DMS153 (cell line): Measurements from ENCODE around the gene TMCC1.
"Not testable (repeated sequence)": the region's sequence is repeated elsewhere in the genome, so short reads cannot be mapped to it uniquely, and the experiment has no call there.

Experiments
- DNase-seq: peaks from one replicate; lab custom pipeline; 2025; lab: John Stamatoyannopoulos, UW

Gene TMCC1

DNA sequence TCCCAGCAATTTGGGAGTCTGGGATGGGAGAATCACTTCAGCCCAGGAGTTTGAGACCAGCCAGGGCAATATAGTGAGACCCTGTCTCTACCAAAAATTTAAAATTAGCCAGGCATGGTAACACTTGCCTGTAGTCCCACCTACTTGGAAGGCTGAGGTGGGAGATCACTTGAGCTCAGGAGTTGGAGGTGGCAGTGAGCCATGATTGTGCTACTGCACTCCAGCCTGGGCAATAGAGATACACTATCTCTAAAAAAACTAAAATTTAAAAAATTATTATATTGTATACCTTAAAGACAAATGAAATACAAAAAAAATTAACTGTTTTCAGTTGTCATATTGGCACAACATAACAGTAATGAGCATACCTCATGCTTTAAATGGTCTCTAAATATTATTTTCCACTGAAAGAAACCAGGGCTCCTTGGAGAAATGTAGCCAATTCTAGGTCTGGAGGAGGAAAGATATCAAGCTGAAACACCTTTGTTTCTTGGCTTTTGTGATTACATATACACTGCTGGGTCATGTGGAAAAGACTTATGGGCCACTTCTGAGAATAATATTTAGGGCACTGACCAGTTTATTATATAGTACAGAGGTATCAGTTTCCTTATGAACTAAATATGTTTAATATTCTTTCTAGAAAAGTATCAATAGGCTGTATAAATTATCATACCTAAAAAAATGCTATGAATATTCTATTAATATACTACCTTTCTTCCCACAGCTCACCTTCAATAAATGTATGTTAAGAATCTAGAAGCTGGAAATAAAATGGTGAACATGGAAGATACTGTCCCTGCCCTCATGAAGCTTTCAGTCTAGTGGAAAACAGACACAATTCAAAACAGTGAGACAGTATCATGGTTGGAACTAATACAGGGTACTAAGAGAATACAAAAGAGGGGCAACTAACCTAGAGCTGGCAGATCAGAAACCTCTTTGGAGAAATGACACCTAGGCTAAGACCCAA, 119.5 kb downstream of the TMCC1 start:
- no peak for DNase-seq

DNA sequence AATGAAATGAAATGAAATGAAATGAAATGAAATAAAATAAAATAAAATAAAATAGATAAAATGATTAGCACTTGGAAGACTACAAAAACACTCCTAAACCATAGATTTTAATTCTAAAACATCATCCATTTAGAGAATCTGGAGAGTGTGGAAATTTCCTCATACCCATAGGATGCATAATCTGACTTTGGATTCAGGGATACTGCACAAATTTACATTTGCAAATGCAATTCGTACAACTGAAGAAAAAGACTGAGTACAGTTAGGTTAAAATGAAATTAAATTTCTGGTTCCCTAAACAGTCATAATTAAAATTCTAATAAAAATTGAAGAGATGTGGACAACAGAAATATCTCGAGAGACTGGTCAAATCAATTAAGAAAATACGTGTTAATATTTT, 122.9 kb downstream of the TMCC1 start:
- DNase-seq = no peak

DNA sequence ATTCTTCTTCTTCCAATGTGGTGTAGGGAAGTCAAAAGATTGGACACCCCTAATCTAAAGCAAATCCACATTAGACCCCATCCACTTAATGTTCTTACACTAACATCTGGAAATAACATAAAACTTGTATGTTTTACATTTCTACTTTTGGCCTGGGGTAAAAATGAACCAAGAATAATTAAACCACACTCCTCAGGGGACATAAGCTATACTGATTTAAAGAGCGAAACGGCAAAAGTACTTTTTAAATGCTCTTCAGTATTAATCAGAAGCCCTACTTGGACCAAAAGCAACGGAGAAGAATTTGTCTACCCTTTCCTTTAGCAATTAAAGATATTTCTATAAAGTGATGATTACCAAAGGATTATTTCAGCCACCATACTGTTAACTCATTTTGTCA, 123.9 kb downstream of the TMCC1 start:
- DNase-seq = no peak

DNA sequence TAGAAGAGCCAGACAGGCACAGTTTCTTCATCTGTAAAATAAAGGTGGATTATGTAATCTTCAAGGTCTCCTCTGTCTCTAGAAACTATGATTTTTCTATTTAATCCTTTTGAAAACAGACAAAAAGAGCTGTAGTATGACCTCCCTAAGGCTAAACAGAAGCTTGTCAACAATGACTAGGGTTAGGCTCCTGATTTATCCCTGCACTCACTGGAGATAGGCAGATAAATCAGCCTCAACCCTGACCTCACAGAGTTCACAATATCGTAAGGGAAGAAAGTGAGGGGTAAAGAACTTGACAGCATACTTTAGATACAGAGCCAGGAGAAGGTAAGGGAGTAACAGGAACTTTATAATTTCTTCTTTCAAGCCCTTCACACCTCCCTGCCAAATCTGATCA, 124.8 kb downstream of the TMCC1 start:
- DNase-seq = no peak

DNA sequence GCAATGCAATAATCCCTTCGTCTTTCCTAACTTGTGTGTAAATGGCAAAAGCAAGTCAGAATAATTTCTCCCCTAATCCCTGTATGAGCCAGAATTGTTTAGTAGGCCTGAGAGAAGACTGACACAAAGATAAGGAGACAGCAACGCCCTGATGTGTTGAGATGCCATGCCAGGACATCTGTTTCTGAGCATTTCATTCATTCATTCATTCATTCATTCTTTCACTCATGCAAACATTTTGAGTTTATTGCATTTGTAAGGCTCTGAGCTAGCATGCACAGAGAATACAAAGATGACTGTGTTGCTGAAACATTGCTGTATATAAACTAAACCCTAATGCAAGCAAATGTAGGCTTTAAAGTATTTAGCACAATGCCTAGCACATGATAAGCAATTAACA, 127.4 kb downstream of the TMCC1 start:
- no peak for DNase-seq

DNA sequence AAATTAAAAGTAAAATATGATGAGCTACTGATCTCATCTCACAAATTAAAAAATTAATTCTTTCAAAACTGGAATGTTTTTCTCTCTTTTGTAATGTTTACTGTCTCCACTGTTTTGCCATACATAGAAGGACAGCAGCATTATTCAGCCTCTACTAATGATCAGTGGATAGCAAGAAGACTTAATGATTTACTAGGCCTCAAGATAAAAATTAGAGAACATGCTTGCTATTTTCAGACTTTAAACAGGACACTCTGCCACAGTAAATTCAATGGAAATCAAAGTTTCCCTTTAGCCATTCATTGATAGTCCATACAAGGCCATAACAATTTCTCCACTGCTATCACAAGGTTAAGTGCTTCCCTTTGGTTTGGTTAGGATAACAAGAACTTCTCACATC, 129.4 kb downstream of the TMCC1 start:
- no peak for DNase-seq

DNA sequence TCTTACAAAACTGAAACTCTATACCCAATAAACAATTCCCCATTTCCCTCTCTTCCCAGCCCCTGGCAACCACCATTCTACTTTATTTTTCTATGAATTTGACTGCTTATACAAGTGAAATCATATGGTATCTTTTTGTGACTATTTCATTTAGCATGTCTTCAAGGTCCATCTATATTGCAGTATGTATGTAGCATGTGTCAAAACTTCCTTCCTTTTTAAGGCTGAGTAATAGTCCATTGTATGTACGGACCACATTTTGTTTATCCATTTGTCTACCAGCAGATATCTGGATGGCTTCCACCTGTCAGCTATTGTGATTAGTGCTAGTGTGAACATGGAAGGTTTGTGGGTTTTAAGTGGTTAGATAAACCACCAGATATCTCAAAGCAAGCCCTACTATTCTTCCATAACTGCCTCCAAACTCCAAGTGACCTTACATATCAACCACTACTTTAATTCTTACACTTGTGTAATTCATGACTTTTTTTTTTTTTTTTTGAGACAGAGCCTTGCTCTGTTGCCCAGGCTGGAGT, 134.7 kb downstream of the TMCC1 start:
- no peak for DNase-seq

DNA sequence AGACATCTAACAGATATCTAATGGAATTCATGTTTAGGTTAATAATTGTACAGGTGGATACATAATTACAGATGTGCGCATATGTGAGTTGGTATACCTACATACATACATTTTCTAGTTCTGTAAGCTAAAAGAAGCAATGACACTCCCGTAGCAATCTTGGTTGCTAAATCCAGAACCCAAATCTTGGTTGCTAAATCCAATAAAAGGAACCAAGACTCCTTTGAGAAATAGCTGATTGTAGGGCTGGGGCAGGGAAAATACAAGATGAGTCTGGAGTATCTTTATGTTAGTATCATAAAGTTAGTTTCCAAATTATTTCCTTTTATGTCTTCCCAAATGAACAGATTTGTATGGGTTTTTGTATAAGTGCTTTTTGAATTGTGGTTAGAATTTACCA, 135.2 kb downstream of the TMCC1 start:
- no peak for DNase-seq

DNA sequence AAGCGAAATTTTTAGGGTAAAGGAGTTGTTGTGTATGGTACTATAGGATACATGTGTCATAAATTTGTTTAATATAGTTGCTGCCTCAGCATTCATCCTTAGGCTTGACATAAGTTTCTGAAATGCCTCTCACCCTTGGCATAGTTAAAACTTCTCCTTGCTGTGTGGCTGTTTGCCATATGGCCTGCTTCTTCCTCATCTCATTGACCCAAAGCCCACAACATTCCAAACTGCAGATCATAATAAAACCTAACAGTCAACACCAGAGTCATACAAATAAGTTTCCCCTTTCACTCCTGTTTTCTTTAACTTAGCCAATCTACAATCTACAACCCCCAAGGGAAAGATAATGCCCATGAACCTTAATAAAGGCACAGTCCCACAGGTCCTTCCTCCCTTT, 136.6 kb downstream of the TMCC1 start:
- no peak for DNase-seq

DNA sequence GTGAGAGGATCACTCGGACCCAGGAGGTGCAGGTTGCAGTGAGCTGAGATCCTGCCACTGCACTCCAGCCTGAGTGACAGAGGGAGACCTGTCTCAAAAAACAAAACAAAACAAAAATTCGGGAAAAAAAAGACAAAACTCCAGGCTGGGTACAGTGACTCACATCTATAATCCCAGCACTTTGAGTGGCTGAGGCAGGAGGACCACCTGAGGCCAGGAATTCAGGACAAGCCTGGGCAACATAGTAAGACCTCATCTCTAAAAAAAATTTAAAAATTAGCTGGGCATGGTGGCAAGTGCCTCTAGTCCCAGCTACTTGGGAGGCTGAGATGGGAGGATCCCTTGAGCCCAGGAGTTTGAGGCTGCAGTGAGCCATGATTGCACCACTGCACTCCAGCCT, 142.4 kb downstream of the TMCC1 start:
- DNase-seq = not testable (repeated sequence)

DNA sequence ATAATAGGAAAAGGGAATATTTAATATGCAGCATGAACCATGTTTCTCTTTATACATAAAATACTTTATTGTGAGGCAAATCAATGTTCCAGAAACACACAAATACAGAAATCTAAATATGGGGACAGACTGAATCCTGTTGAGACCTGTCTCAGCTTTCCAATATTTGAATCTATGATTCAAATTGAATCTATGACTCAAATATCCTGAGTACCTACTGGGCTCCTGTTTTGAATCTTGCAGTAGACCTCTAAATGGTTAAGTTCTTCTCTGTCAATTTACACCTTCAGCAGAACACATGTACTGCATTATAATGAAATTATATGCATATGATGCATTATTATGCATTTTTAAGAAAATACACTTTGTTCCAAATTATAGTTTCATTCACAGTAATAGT, 143.8 kb downstream of the TMCC1 start:
- no peak for DNase-seq

DNA sequence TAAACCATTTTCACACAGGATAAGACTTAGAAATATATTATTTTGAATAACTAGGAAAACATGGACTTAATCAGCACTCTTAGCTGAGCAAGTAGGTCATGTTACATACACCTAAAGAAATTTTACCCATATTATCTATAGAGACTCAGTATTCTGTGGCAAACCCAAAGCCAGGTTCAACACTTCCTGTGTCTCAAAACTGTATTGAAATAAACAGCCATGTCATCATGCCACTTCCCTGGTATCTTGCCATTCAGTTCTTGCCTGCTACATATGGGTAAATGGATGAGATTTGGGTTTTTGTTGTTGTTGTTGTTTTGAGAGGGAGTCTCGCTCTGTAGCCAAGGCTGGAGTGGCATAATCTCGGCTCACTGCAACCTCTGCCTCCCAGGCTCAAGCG, 145.5 kb downstream of the TMCC1 start:
- no peak for DNase-seq

DNA sequence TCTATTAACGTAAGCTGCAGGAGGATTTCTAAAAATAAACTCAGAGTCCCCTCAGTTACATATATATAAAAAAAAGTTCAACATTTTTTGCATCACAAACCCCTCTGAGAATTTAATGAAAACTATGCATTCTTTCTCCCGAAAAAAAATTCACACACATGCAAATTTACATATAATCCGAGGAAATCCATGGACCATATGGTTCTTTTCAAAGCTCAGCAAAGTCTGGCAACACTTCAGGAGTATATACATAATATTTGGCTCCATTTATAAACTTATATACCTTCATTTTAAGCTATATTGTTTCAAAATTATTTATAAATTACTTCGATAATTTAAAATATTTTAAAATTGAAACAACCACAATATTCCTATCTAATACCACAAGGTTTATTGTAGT, 146.4 kb downstream of the TMCC1 start:
- no peak for DNase-seq

DNA sequence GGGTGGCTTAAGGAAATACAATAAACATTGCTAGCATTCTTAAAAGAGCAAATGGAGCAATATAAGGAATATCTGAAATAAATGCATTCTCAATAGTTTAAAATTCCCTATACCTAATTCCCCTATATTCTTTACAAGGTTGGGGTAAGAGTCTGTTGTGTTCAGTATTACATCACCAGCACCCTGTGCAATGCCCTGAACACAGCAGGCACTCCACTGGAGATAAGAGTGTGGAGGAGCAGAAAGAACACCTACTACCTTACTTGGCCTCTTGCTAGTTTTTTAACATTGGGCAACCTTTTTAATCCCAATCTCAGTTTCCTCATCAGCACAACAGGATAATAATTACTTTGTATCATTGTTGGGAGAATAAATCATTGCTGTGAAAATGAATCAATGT, 146.9 kb downstream of the TMCC1 start:
- no peak for DNase-seq

DNA sequence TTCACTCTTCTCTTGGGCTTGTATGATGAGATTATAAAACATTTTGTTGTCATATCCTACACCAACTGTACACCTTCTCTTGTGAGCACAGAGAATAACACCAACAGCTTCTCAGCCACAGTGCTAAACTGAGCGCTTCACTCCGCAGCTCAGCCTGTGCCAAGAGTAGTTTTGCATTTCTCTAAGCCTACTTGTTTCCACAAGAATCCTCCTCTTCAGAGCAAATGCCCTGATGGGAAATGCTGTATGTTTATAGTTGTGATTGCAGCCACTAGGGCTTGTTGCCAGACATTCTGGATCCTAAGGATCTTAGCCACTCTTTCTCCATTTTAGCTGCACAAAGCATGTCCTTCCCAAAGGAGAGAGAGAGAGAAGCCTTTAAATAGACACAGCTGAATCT, 148.3 kb downstream of the TMCC1 start:
- DNase-seq = no peak

DNA sequence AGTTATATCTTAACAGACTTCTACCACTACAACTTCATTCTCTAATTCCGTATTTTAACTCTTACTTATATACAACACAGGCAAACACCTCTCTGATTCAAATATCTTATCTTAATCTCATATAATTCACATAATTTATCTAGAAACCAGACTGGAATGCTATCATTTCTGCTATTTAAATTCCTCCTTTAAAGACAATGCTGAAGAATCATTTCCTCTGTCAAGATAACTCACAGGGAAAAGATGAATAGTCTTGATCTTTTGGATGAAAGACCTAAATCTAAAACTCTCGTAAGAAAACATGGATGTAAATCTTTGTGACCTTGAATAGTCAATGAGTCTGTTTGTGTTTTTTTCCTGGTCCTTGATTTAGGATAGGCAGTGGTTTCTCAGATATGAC, 151.7 kb downstream of the TMCC1 start:
- no peak for DNase-seq

DNA sequence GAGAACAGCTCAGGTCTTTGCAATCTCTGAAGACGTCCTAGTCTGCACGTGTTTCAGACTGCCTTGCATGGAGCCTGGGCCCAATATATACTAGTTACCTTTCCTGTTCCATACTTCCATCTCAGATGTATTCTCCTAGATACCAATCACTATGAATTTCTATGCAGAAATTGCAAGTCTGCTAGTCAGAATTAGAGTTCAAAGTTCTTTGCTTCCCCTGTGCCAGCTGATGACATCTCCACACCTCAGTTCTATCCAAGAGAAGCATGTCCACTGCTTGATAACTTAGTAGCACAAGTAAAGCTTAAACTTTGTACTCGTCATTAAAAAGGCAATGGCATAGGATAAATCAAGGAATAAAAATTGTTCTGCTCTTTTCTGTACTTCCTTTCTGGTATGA, 153.4 kb downstream of the TMCC1 start:
- no peak for DNase-seq

DNA sequence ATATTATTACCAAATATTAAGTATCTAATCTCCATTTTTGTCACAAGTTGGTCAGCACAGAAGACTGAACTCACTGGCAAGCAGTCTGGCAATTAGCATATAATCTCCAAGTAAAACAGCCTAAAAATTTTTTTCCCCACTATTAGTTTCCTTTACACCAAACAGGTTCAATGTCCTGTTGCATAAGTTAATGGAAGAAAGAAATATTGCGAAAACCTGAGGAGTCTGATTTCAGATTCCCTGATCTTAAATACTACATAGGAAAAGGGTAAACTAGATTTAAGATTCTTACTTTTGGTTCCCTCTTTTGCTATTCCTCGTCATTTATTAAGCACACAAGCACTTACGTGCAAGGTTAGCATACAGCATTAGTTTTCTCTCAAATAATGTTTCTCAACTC, 153.9 kb downstream of the TMCC1 start:
- no peak for DNase-seq

DNA sequence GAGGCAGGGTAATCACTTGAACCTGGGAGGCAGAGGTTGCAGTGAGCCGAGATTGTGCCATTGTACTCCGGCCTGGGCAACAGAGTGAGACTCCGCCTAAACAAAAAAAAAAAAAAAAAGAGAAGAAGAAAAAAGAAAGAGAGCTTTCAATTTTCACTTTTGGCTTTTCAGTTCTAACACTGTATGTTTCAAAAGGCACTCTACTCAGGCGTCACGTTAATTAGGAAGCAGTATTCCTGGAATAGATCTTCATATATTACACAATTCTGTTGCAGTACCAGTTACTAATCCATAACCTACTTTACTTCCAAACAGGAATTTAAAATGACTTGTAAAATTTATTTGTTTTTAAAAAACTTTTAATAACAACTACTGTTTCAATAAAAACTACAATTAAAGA, 155.3 kb downstream of the TMCC1 start:
- DNase-seq = no peak

DNA sequence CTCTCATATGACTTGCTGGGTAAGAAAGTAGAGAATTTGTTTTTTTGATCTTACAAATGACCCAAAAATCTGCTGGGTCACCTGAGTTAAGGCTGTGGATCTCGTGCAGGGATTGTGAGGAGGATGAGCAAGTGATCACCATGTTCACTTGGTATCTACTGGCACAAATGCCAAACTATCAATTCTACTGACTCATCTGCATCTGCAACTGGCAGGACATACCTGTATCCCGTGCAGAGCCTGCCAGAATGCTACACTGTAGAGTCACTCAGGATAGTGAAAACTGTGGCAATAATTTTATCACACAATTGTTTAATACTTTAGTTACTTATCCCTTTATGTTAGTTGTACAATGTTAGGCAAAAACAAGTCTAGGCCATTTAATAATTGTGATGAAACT, 157.4 kb downstream of the TMCC1 start:
- DNase-seq = no peak

DNA sequence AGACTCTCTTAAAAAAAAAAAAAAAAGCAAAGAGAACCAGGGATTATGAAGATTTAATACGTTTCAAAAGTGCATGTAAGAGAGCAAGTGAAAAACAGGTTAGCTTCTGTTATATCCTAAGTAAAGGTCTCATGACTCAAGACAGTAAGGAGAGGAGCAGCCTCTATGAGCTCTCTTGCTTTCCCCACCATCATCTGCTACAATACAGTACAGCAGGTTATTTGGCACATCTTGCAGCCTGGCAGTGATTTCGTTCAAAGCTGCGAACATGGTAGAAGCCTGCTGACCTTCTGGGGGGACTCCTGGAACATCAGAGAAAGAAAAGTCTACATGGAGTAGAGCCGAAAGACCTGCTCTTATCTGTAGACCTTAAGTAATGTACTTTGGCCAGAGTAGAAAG, 157.9 kb downstream of the TMCC1 start:
- DNase-seq = no peak

DNA sequence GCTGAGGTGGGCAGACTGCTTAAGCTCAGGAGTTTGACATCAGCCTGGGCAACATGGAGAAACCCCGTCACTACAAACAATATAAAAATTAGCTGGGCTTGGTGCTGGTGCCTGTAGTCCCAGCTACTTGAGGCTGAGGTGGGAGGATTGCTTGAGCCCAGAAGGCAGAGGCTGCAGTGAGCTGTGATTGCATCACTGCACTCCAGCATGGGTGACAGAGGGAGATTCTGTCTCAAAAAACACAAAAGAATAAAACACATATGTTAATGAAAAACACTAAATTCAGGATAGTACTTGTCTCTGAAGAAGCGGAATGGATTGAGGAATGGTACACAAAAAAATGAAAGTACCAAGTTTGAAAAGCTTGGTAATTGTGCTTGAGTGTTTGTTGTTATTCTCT, 159.1 kb downstream of the TMCC1 start:
- no peak for DNase-seq

DNA sequence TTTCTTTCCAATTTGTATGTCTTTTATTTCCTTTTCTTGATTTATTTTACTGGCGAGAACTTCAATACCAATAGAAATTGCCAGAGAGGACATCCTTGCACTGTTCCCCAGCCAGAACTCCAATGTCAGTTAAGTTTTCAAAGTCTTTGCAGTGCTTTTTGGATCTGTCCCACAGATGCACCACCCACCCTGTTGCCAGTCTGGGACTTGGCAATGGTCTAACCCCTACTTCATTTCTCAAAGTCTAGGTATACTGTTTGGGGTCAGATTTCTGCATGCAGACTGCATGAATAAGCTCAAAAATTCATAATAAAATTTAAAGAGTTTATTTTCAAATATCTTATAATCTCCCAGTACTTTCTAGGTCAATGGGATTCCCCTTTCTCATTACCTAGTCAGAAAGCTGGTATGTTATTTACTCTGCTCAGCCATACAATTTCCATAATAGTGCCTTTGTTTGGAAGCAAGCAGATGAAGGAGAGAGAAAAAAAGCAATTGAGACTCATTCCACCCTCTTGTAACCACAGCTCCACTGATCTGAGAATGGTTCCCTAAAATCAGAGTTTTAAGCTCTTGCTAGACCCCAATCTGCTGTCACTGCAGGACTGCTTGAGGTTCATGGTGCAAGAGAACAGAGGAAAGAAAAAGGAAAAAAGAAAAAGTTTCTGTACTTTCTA, 161.2 kb downstream of the TMCC1 start:
- DNase-seq = peak; percentile 1
